ENCODE data around the gene AGPS.
"Not testable (repeated sequence)": the region's sequence is repeated elsewhere in the genome, so short reads cannot be mapped to it uniquely, and the experiment has no call there.

Gene AGPS

DNA sequence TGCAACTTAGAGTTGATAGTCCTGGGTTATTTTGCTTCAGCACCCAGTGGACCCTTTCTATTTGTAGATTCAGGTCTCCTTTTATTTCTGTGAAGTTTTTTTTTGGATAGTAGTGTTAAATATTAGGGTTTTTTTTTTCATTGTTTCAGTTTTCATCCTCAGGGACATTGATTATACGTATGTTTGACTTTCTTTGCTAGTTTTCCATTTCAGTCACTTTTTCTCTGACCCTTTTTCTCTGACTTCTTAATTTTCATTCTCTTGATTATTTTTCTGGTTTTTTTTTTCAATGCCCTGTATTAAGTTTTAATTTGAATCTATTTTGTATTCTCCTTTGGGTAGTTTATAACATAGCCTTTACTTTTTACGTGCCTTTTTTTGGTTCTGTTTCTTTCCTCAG lies 79.4 kb downstream of the AGPS start:
- no peak for DNase-seq (ENCODE audit: low read depth)

DNA sequence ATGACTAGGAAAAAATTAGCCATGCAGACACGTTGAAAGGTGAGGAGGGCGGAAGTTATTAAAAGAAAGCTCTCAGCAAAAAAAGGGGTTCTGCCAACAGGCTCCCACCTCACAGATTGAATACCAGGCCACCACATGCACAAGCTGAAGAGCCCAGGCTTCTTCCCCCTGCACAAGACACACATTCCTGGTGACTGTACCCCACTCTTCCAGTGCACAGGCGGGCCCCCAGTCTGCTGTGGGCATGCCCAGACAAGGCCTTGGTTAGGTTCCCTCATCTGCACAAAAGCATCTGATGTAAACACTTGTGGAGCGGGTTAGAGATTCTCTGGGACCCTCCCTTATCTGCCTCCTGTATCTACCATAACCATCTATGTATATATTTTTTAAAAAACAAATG lies 81.7 kb downstream of the AGPS start:
- DNase-seq (ENCODE audit: low read depth): no peak

DNA sequence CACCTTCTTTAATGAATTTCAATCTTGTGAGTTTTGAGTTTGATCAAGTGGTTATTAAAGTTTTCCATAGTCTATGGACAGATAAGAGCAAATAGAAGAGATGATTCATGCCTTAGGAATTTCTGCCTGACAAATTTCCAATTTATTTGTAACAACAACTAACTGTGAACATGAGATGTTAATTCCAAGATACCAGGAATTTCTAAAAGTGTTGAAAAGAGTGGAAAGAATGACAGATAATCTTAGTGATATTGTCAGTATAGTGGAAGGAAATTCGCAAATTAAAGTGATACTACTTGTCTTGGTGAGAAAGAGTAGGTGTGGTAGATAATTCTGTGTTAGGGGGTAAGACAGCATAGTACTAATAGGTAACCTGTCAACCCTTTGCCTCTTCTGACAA lies 82.4 kb downstream of the AGPS start:
- DNase-seq (ENCODE audit: low read depth): no peak

DNA sequence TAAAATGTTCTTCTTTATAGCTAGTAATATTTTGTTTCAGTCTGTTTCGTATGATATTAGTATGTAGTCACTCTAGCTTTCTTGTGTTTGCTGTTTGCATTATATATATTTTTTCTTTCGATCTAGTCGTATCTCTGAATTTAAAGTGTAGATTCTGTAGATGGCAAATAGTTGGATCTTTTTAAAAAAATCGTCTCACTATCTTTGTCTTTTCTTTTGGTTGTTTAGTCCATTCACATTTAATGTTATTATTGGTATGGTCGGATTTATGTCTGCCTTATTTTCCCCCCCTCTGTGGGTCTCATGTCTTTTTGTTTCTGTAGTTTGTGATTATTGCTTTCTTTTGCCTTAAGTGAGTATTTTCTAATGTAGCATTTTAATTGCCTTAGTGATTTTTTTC lies 84.3 kb downstream of the AGPS start:
- no peak for DNase-seq (ENCODE audit: low read depth)

DNA sequence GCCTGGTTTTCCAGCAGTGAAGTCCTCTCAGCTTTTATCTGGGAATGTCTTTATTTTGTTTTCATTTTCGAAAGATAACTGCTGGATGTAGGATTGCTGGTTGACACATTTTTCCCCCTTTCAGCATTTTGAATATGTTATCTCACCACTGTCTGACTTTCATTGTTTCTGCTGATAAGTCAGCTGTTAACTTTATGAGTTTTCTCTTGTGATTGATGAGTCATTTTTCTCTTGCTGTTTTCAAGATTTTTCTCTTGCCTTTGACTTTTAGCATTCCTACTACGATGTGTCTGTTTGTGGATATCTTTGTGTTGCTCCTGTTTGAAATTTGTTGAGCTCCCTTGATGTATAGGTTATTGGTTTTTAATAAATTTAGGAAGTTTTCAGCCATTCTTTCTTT lies 85.5 kb downstream of the AGPS start:
- DNase-seq (ENCODE audit: low read depth): no peak

DNA sequence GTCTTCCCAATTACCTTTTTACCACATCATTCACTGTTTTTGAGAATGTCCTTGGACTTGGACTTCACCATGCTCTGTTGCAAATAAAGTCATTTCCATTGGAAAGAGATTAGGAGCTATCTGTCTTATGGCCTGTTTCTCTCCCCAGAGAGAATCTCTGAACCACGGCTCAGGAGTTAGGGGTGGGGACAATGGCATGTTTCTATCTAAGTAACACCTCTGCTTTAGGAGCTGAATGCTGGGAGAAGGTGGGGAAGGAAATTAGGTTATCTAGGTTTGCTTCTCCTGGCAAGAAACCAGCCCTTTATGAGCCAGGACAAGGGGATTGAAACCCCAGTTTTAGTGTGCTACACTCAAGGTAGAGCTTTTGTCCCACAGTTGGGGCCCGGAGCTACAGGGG lies 86.3 kb downstream of the AGPS start:
- no peak for DNase-seq (ENCODE audit: low read depth)

DNA sequence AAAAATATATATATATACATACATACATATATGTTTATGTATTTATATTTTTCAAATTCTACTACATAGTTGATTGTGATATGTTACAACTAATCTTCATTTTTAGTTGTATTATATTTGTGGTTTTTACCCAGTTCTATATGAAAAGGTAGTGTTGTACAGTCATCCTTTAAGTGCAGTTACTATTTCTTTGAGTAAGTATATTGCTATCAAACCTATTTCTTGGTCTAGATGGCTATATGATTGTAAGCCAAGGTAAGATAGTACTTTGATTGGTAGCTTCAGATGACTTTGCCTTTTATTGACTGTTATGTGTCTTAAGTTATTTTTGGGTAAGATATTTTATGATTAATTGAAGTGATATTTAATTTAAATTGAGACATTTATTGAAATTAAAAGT lies 89.6 kb downstream of the AGPS start:
- no peak for DNase-seq (ENCODE audit: low read depth)

DNA sequence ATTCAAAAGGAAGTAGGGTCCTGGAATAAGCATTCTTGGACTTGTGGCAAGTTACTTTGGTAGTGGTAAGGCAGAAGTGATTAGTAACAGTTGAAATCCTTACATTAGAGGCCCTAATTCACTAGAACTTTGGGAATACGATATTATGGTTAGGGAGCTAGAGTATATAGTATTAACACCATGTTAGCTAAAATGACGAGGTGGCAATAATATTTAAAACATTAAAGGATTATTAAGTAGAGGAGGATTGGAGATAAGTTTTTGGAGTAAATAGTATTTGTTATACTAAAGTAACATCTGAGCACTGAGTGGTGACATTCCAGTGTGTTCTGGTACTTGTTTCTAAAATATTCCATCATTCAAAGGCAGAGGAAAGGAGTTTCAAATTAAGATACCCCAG lies 91.0 kb downstream of the AGPS start:
- DNase-seq (ENCODE audit: low read depth): no peak

DNA sequence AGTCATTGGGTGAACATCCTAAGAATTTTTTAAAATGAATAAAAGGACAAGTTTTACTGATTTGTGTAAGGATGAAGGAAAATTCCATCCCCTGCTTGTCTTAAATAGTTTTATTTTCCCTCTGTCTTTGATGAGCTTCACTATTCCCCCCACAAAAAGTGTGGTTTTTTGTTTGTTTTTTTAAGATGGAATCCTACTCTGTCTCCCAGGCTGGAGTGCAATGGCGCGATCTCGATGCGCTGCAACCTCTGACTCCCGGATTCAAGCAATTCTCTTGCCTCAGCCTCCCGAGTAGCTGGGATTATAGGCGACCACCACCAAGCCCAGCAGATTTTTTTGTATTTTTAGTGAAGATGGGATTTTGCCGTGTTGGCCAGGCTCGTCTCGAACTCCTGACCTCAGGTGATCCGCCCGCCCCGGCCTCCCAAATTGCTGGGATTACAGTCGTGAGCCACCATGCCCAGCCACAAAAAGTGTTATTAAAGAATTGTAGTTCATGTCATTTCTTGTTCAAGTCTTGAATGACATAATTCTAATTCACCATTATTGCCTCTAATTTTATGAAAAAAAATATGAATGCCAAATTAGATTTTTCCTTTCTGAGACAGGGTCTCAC lies 91.7 kb downstream of the AGPS start:
- DNase-seq (ENCODE audit: low read depth): no peak

DNA sequence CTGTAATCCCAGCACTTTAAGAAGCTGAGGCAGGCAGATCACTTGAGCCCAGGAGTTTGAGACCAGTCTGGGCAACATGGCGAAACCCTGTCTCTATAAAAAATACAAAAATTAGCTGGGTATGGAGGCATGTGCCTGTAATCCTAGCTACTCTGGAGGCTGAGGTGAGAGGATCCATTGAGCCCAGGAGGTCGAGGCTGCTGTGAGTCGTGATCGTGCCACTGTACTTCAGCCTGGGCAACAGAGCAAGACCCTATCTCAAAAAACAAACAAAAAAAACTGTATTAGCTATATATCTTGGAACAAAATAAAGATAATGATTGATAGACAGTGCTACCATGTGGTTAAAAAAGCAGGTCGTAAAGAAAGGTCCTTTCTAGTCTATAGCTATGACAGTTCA lies 93.1 kb downstream of the AGPS start:
- DNase-seq (ENCODE audit: low read depth): not testable (repeated sequence)

DNA sequence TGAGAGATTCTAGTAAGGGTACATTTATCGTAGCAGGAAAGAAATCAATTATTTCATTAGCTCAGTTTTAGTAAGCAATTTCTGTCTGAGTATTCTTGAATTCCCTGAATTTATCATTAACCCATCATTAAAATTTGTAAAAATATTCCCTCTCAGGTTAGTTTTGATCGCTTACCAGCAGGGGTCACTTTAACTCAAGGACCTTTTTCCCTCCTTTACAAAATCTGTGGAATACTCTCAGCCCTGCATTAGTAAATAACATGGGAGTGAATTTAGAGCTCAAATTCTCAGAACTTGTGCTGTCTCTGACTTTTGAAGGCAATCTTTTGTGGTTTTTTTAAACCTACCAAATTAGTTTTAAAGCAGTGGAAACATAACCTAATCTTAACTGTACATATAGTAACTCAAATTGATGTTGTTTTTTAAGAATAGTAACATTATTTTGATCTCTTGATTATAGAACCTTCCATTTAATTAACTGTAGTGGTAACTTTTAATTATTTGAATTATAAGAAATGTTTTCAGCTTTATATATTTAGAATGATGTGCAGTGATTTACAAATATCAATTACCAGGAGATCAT lies 97.2 kb downstream of the AGPS start:
- DNase-seq (ENCODE audit: low read depth): no peak

DNA sequence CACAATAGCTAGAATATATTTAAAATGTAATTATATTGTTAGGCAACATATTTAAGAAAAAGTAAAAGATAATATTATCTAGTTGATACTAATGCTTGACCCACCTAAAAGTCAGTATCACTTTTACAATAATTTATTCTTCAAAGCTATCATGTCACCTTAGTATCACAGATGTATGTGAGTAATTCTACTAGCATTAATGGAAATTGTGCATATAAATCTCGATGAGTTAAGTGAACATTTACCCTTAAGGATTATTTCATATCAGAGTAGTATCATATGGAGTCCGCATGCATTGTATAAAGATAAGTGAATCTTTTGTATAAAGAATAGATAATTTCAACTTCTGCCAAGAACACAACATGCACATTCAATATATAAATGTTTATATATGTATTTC lies 103.4 kb downstream of the AGPS start:
- DNase-seq (ENCODE audit: low read depth): no peak

DNA sequence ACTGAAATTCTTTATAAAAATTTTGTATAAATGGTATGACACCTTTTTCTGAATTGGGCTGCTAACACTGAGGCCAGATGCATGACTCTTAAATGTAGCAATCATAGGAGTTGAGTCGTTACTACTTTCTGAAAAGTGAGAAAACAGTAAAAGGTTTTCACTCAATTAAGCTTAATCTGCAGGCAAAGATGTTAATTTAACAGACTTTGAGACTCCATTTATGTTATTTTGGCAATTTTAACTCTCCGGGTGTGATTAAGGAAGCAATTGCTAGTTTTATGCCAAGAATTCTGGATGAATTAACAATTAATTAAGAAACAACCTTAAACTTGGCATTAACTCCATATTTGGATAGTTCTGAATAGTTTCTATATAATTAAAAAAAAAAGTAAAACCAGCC lies 104.3 kb downstream of the AGPS start:
- DNase-seq (ENCODE audit: low read depth): no peak

DNA sequence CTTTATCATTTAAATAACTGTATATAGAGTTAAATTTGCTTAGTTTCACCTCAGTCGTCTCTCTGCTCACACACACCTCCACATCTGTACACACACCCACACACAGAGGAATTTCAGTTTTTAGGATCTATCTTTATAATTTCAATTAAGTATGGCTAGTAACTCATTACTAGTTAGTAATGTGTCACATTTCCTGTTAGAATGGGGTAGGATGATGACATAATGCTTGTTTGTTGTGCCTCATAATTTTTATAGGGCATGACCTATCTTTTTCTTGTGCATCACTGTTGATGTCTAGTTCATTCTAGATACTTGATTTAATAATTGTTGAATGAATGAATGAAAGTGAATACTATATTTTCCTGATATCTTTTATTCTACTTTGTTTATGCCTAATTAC lies 108.6 kb downstream of the AGPS start:
- no peak for DNase-seq (ENCODE audit: low read depth)

DNA sequence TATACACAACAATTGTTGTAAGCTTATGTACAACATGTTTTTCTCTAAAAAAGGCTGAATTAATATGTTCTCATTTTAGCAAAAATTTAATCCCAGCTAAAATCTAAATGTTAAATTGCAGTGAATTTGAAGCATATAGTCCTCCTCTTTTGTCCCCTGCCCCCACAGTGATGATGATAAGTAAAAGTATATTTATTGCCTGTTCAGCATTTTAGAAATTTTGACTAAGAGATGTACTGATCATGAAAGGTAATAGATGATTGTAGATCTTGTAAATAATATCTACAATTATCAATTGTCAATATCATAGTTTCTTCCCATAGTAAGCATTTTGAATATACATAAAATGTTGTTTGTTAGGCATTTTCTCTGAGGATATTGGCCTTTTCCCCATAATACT lies 113.9 kb downstream of the AGPS start:
- no peak for DNase-seq (ENCODE audit: low read depth)

DNA sequence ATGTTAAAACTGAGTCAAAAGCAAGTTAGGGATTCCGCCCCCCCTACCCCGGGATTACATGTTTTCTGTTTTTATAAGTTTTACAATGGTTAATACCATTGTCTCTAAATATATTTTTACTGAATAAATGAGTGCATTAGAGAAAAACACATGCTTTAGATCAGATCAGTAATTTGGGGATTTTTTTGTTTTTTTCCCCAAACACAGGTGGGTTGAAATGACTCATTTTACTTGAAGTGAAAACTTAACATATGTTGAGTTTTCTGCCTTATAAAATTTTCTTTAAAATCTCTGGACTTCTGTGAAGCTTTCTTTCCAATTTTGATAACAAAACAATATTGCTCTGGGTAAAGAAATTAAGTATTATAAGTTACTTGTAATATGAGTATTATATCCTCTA lies 114.4 kb downstream of the AGPS start:
- no peak for DNase-seq (ENCODE audit: low read depth)

DNA sequence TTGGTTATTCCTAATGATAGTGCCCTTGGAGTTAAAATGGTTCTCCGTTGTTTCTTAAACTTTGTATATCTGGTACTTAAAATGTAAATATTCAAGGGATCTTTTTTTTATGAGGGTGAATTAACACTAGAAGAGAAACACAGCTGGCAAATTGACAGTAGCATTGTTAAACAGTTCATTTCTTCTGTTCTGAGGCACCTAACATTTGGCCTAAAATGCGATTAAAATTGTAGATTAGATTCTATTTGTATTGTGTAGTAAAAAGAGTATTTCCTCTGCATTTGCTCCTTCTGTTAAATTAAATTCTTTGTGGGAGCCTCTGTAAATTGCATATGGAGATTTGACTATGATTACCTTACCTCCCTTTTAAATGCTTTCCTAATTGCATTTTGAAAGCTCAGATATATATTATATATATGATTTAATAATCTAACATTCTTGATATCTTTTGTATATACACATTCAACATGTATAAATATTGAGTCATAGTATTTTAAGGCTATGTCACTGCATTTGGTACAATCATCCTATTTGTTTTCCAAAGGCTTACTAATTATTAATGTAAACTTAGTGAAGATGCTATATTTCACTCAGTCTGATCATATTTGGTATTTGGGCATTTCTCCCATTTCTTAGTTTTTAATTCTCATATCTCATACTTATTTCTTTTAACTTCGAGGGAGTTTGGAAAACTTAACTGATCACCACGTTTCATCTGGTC lies 124.4 kb downstream of the AGPS start:
- no peak for DNase-seq (ENCODE audit: low read depth)

DNA sequence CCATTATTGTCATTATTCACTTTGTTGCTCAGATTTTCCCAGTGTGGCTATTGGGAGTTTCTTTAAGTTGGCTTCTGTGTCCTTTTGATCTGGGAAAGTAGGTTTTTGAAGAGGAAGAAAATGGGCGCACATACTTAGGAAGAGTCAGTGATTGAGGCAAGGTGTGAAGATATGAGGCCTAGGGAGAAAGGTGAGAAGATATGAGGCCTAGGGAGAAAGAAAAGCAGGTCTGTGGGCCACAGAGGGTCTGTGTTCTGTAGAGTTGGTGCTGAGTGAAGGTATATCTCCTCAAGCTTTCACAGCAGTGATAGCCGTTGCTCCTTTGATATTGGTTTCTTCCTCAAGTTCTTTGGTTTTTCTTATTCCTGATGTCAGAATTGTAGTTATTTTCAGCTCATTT lies 126.2 kb downstream of the AGPS start:
- DNase-seq (ENCODE audit: low read depth): no peak

DNA sequence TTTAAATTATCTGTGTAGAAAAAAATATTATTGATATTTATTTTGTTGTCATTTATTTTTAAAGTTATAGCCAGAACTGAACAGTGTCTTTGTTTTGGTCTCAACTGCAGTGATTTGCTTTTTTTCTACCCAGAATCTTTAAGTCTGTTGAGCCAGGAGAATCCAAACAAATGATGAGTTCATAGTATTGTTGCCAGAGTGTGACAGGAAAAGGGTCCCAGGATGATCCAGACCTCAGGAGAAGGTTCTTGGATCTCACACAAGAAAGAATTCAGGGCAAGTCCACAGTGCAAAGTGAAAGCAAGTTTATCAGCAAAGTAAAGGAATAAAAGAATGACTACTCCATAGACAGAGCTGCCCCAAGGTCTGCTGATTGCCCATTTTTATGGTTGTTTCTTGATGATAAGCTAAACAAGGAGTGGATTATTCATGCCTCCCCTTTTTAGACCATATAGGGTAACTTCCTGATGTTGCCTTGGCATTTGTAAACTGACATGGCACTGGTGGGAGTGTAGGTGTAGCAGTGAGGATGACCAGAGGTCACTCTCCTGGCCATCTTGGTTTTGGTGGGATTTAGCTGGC lies 127.1 kb downstream of the AGPS start:
- no peak for DNase-seq (ENCODE audit: low read depth)

DNA sequence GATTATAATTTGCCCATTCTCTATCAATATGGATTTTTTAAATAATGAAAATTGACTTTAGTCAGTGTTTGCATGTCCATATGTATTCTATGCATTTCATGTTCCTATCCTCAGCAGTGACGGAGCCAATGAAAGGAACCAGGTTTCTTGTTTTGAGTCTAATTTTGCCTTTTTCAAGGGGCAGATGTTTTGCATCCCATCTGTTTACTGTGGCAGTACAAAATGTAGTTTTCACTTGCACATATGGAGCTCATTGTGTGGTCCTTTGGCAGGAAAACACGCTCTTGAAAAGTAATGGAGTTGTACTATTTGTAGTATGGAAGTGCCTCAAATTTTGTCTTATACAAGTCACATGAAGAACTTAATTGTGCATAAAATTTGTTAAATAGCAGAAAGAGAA lies 127.8 kb downstream of the AGPS start:
- DNase-seq (ENCODE audit: low read depth): no peak

DNA sequence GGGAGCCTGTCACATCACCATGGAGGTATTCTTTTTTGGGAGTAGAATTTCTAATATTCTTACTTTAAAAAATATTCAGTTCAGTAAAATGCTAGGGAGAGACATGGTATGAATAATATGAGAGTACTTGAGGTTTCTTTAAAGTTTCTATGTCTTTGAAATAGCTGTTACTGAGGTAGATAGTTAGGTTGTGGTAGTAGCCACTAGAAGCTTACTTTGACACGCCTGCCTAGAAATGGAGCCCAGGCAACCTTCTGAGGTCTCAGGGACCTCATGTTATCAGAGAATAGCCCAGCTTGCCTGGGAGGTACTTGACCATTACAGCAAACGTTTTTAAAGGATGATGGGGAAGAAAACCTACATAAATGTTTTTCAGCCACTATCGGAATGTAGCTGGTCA lies 131.2 kb downstream of the AGPS start:
- no peak for DNase-seq (ENCODE audit: low read depth)

DNA sequence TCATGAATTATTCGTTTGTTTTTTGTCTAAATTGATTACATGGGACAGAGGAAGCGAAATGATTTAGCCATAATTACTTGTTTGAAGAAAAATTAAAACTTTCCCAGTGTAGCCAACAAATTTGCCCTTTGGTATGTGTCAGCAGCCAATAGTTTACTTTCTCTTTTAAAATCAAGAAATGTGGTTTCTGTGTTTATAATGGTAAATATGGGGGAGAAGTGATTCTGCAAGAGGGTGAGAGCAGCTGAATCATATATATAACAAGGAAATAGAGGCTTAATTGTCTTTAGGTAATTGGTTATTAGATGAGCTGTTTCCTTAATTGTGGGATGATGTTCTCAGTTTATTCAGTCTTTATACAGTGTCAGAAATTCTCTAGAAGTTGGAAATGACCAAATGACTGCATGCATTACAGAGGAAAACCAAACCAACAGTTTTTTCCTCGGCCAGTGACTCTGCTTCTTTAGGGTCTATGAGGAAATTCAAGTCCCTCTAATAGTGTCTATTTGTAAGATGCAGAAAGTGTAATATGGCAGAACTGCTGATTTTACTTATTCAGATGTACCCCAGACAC lies 132.9 kb downstream of the AGPS start:
- DNase-seq (ENCODE audit: low read depth): no peak

DNA sequence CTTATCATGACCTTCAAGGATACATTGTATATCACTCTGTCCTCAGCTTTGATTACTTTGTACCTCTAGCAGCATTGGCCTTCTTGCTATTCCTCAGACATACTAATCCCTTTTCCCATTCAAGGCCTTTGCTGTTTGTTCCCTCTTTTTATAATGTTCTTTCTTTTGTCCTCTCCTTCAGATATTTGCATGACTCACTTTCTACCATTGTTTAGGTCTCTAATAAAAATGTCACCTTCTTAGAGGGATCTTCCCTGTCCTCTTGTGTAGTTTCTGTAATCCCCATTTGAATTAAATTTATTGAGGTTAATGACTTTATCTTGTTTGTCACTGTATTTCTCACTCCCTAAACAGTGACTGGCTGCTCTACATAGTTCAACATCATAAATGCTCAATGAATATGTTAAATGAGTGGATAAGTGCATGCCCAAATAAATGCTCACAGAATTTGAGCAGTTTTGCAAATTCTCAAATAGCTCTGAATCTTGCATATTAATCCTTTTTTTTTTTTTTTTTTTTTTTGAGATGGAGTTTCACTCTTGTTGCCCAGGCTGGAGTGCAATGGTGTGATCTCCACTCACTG lies 135.9 kb downstream of the AGPS start:
- no peak for DNase-seq (ENCODE audit: low read depth)
